Stimulated activated CD8-positive, alpha-beta memory T cell treated with anti-CD3 and anti-CD28 coated beads, Interleukin-4, amount 100 ng/mL, for 48 hours (primary cell): ENCODE data around the gene PGGHG.
"Not testable (repeated sequence)": the region's sequence is repeated elsewhere in the genome, so short reads cannot be mapped to it uniquely, and the experiment has no call there.

ENCODE experiments used
- DNase-seq: peaks from one replicate; pipeline ENCODE4 v3.0.0-alpha.2; 2020

Gene PGGHG

GRCh38 chr11:313787-314553, 25.0 kb downstream of the PGGHG start, which contains the start of gene IFITM1:
IFITM1 (plus strand) TSS chr11:314040; CDS start chr11:314171, 131 bp downstream.
- DNase-seq, result peak; percentile 70

- DNase-seq, result not testable (repeated sequence)
These were observed 25.6 kb downstream of the PGGHG start for GRCh38 chr11:314554-314875.

DNA sequence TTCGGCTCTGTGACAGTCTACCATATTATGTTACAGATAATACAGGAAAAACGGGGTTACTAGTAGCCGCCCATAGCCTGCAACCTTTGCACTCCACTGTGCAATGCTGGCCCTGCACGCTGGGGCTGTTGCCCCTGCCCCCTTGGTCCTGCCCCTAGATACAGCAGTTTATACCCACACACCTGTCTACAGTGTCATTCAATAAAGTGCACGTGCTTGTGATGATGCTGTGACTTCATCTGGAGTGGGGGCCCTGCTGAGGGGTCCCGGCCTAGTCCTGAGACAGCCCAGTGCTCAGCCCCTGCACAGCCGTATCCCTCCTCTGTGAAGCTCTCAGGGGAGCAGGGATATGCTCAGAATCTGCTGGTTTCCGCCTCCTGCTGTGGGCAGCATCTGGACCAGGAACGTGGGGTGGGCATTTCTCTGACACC, 26.1 kb downstream of the PGGHG start:
- DNase-seq, result no peak

- DNase-seq, result no peak
These were observed 26.6 kb downstream of the PGGHG start for GRCh38 chr11:315516-315994.

DNA sequence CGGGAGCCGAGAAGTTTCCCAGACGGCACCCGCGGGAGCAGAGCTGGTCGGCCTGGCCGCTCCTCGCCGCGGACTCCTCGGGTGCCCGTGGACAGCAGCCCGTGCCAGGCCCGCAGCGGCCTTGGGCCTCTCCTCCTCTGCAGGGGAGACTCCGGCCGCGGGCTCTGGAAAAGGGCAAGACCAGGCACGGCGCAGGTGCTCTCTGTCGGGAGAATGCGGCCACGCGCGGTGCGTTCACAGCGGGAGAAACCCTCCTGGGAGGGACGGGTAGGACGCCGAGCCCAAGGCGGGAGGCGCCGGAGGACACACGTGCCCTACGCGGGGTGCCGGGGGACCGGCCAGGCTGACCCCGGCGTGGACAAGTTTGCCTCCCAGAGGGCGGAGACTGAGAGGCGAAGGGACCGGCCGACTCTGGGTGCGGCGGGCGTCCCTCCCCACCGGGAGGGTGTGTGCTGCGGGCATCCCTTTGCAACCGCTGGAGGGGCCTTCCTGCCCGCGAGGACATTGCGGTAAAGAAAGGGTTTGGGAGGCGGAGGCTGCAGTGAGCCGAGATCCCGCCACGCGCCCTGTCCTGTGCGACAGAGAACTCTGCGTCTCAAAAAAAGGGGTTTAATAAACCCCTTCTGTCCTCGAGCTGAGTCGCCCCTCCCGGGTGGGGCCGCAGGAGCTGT, 27.2 kb downstream of the PGGHG start:
- peak; percentile 58 for DNase-seq

- no peak for DNase-seq
These were observed 28.0 kb downstream of the PGGHG start for GRCh38 chr11:316891-317301.

DNA sequence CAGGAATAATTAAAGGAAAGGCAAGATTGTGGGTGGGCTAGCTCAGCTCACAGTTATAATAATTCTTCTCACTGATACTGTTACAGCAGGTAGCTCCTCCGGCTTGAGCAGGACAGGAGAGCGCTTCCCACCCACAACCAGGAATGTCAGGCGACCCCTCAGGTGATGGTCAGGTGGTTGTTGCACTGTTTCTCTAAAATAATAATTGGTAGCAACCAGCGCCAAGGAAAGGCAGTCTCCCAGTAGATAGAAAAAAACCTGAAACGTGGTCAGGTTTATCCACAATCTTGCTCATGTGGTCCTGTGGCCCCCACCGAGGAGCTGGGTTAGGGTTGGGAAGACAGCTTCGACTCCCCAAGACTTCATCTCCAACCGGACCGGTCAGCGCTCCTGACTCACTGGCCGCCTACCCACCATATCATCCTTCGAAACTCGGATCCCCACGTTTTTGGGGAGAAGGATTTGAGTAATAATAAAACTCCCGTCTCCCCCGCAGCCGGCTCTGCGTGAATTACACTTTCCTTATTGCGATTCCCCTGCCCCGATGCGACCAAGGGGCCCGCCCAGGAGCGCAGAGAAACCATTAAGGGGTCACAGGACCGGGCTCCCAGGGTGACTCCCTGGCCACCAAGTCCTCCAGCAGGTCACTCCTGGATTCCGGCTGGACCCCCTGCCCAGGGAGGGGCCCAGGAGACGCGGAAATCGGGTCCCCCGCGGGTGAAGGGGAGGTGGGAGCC, 28.9 kb downstream of the PGGHG start:
- not testable (repeated sequence) for DNase-seq

DNA sequence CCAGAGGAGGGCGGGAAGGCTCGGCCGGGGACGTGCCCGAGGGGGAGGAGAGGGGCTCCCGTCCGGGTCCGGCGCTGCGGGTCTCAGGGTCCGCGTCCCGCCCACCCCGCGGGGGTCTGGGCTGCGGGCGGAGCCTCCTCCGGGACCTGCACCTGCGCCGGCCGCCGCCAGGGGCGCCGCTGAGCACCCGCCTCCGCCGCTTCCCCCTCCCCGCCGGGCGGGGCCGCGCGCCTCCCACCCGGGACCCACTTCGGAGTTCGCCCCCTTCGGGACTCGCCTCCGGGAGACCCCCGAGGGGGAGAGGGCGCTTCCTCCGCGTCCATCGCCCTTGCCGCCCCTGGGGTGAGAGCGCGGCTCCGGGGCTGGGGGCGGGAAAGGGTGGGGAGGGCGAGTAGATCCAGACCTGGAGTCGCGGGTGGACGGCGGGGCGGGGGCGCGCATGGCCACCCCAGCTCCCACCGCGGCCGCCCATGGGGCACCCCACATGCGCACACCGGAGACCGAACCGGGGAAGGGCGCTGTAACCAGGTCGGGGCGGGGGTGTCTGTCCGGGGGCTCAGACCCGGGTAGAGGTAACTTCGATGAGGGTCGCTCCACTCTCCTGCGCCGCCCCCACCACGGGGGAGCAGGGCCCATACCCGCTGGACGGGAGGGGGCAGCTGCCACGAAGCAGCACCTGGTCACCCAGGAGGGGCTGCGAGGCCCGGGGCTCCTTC, 29.6 kb downstream of the PGGHG start:
- DNase-seq, result peak; percentile 34

- peak; percentile 54 for DNase-seq
These were observed 30.4 kb downstream of the PGGHG start for GRCh38 chr11:319121-319887.

DNA sequence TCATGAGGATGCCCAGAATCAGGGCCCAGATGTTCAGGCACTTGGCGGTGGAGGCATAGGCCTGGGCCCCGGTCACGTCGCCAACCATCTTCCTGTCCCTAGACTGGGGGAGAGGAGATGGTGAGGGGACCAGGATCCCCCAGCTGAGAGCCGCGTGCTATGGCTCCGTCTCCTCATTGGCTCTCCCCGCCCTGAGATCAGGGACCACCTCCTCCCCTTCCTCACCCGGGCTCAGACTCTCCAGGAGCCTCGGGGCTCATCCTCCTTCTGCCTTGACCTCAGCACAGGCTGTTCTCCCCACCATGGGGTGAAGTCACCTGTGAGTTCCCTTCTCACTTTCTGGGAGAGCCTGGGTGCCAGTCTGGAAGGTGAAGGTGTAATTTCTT, 31.0 kb downstream of the PGGHG start:
- DNase-seq, result peak; percentile 52

GRCh38 chr11:324156-324555, 35.2 kb downstream of the PGGHG start:
- peak; percentile 21 for DNase-seq

DNA sequence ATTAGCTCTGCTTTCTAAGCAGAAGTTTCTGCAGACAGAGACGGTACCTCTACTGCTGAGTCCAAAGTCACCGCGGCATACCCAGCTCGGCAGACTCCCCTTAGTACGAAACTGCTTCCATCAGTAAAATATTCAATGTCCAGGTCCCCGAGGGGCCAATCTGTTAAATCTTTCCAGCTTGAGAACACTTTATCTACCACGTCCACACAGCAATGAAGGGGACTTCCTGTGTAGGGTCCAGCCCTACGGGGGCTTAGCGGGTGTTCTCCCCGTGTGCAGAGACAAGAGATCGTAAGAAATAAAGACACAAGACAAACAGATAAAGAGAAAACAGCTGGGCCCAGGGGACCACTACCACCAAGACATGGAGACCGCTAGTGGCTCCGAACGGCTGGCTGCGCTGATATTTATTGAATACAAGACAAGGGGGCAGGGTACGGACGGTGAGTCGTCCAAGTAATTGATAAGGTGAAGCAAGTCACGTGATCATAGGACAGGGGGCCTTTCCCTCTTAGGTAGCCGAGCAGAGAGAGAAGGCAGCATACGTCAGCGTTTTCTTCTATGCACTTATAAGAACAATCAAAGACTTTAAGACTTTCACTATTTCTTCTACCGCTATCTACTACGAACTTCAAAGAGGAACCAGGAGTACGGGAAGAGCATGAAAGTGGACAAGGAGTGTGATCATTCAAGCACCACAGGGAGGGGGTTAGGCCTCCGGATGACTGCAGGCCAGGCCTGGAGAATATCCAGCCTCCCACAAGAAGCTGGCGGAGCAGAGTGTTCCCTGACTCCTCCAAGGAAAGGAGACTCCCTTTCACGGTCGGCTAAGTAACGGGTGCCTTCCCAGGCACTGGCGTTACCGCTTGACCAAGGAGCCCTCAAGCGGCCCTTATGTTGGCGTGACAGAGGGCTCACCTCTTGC, 35.9 kb downstream of the PGGHG start:
- DNase-seq, result peak; percentile 19

DNA sequence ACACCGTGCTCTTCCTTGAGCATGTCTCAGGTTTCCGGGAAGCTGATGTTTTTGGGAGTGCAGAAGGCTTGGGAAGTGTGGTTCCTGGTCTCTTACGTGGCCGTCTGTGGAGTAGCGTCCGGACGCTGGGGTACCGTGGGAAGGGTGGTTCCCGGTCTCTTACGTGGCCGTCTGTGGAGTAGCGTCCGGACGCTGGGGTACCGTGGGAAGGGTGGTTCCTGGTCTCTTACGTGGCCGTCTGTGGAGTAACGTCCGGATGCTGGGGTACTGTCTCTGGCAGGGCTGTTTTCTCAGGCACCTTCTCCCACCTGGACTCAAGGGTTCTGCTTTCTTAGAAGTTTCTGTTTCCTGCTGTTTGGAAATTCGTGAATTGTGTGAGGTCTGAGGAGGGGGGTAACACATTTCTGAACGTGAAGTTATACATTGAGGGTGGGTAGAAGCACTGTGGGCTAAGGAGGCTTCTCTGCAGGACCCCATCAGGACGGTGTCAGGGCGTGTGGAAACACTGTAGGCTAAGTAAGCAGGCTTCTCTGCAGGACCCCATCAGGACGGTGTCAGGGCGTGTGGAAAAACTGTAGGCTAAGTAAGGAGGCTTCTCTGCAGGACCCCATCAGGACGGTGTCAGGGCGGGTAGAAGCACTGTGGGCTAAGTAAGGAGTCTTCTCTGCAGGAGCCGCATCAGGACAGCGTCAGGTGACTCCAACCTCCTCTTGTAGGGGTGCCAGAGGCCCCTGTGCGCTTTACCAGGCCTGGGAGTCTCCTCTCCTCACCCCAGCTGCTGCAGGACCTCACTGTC, 37.1 kb downstream of the PGGHG start:
- no peak for DNase-seq

- DNase-seq, result no peak
These were observed 37.6 kb downstream of the PGGHG start for GRCh38 chr11:326592-326841.

GRCh38 chr11:326842-327580, 38.1 kb downstream of the PGGHG start:
- DNase-seq, result peak; percentile 84

DNA sequence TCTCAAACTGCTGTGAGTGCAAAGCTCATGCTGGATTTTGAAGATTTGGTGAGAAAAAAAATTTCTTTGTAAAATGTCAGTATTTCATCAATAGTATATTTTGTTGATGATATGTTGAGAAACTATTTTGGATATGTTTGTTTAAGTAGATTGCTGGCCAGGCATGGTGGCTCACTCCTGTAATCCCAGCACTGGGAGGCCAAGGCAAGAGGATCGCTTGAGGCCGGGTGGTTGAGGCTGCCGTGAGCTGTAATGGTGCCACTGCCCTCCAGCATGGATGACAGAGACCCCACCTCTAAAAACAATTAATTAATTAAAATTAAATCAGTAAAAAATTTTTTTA, 38.6 kb downstream of the PGGHG start:
- DNase-seq, result no peak

DNA sequence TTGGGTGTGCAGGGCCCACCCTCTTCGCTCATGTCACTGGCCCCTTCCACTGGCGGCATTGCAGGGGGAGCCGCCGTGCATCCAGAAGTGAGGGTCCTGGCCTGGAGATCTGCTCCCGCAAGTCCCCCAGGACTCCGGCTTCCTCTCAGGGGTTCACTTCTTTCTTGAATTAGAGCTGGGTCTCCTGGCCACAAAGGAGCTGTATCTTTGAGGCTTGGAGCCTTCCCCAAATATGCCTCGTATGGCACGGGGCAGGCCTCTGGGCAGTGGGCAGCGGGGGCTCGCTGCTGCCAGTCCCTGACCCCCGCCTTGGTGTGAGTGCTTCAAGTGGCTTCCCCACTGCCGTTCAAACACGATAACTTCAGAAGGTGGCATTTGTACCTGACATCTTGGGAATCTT, 39.1 kb downstream of the PGGHG start:
- no peak for DNase-seq

DNA sequence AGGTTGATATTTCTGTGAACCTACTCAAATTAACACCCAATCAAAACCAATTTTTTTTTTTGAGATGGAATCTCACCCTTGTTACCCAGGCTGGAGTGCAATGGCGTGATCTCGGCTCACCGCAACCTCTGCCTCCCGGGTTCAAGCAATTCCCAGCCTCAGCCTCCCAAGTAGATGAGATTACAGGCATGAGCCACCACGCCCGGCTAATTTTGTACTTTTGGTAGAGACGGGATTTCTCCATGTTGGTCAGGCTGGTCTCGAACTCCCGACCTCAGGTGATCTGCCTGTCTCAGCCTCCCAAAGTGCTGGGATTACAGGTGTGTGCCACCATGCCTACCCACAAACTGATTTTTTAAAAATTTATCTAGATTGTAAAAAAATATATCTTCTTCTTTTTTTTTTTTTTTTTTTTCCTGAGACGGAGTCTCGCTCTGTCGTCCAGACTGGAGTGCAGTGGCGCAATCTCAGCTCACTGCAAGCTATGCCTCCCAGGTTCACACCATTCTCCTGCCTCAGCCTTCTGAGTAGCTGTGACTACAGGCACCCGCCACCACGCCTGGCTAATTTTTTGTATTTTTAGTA, 39.7 kb downstream of the PGGHG start:
- not testable (repeated sequence) for DNase-seq

DNA sequence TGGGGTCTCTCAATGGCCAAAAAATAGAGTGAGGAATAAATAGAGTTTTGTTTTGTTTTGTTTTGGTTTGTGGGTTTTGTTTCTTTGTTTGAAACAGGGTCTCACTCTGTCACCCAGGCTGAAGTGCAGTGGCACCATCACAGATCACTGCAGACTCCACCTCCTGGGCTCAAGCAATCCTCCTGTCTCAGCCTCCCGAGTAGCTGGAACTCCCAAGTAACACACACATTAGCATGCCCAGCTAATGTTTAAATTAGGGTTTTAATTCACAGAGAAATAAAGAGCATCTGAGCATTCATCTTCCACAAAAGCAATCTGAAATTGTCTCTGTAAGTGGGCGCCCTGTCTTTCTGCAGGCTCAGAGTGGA, 40.9 kb downstream of the PGGHG start:
- no peak for DNase-seq

DNA sequence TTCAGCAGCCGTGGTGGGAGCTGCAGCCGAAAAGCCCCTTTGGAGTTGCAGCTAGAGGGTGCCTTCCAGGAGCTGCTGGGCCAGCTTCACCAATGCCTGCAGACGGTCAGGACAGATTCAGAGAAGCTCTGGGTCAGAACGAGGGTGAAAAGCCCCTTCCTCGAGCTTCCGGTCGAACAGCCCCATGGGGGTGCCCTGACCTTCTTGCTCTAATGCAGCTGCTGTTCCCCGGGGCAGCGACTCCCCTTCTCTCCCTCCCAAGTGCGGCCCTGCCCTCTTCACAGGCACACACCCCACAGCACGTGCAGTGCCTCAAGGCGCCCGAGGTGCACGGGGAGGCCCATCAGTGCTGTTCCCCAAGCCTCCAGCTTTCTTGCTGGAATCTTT, 41.4 kb downstream of the PGGHG start:
- DNase-seq, result no peak
